ENCODE results near the gene CMSS1. TPM values are rescaled to one million over a fixed set of nuclear protein-coding genes. Genes with fewer than 3 reads are reported as not detected.

The CMSS1 gene
- total and polyA plus RNA-seq, 2 donors (not counting 1 experiment from before 2014, with no cell fraction given), result 7.3 to 22.8 TPM

DNA sequence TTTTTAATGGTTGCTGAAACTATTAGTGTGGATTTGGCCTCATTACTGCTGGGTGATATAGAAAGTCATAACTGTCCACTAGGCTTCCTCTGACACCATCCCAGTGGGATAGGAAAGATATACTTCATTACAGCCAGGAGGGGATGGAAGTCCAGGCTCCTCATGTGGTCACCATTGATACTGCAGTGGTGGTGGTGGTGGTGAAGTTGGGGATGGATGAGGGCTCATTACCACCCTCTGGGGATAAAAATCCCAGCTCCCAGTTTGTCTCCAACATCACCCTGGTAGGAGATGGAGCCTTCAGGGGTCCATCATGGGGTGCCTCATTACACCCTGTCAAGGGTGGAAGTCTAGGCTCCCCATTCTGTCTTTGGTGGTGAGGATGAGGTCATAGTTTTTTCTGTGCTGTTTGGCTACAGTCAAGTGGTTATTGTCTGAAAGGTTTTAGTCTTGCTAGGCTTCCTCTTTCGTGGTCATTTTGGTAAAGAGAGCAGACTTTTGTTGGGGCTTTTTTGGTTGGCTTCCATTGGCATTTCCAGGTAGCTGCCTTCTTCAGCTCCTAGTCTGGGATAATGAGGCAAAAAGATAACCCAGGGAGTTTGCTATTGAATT is 326.7 kb downstream of the CMSS1 start:
- Histone ChIP-seq H3K4me1 (ENCODE audit: control insufficient read depth in 2 of 2, insufficient read depth in 2 of 2, low read length in 2 of 2) (no peaks in the 10 kb centered on the region), H4K20me1 (ENCODE audit: control insufficient read depth, insufficient read depth, low read length, poor library complexity, severe bottlenecking) (no peaks in the 10 kb centered on the region), H3K36me3 (replicated peaks in 1 of 2; ENCODE audit: control extremely low read depth in 1 of 2, control insufficient read depth in 1 of 2, extremely low read depth in 1 of 2, insufficient read depth in 2 of 2, low read length in 1 of 2) (peaks cover 0 to 4% of the 10 kb centered on the region in 2 experiments), H3K4me2 (replicated peaks; ENCODE audit: low read depth, low read length, poor library complexity, severe bottlenecking) (no peak overlapping the region), H3K9me3 (ENCODE audit: control extremely low read depth in 1 of 3, control insufficient read depth in 2 of 3, insufficient read depth in 1 of 3, low read length in 2 of 3) (peaks cover 0 to 7% (median 0%) of the 10 kb centered on the region in 3 donors), H2AFZ (ENCODE audit: insufficient read depth, low read depth, low read length, poor library complexity, severe bottlenecking) (no peak overlapping the region), H3K79me2 (ENCODE audit: control insufficient read depth, insufficient read depth, low read length) (no peaks in the 10 kb centered on the region), H3K27ac (ENCODE audit: low read length in 2 of 2) (no peak overlapping the region), H3K4me3 (ENCODE audit: control extremely low read depth in 1 of 5, extremely low read depth in 1 of 5, insufficient read depth in 1 of 5, low read depth in 2 of 5, low read length in 4 of 5) (no peak overlapping the region), H3K9ac (ENCODE audit: low read length) (no peak overlapping the region), H3K27me3 (replicated peaks in 1 of 4; ENCODE audit: control extremely low read depth in 1 of 4, control insufficient read depth in 3 of 4, insufficient read depth in 4 of 4, low read length in 3 of 4) (no peaks in the 10 kb centered on the region)
- no peak for TF ChIP-seq EZH2 (IDR thresholded peaks at IDR 0.05; ENCODE audit: borderline replicate concordance, insufficient read depth, low read depth, low read length, poor library complexity, severe bottlenecking)
- no peak for TF ChIP-seq CTCF (IDR thresholded peaks at IDR 0.05)
- H3K4me3 Mint-ChIP-seq, result no peak overlapping the region
- H3K27ac Mint-ChIP-seq, result no peak overlapping the region
- intact Hi-C loops (cut with micrococcal nuclease), result no loop called here
- POLR2A ChIA-PET, result no interaction called here
- 57% methylated on average over 1 of the region's 1 CpG for WGBS (ENCODE audit: insufficient coverage)
- H3K27me3 Mint-ChIP-seq, result no peaks in the 10 kb centered on the region
- peaks cover 3% of the 10 kb centered on the region for H3K9me3 Mint-ChIP-seq (ENCODE audit: insufficient read depth)
- CTCF ChIA-PET, result no interaction called here
- H3K4me1 Mint-ChIP-seq, result peaks cover 7% of the 10 kb centered on the region
- ATAC-seq (ENCODE audit: low read depth) (no peak), DNase-seq (no peak)

DNA sequence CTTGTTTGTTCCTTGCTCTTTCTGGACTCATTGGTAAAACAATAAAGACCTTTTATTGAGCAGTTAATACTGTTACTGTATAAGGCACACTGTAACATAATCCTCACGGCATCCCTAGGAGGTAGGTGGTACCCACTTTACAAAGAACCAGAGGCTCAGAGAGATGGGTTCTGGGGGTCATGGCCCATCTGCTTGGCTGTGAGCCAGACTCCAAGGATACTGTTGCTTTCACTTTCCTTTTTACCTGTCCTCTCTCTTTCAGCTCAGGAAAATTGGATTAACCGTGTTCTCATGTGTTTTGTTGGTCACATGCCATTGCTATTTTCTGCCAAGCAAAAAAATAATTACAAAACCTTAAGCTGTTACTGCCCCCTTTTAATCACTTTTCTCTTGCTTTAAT is 331.5 kb downstream of the CMSS1 start:
- Histone ChIP-seq H3K9ac (ENCODE audit: low read length) (no peak overlapping the region), H3K36me3 (replicated peaks in 1 of 2; ENCODE audit: control extremely low read depth in 1 of 2, control insufficient read depth in 1 of 2, extremely low read depth in 1 of 2, insufficient read depth in 2 of 2, low read length in 1 of 2) (peaks cover 0 to 4% of the 10 kb centered on the region in 2 experiments), H3K79me2 (ENCODE audit: control insufficient read depth, insufficient read depth, low read length) (no peaks in the 10 kb centered on the region), H2AFZ (ENCODE audit: insufficient read depth, low read depth, low read length, poor library complexity, severe bottlenecking) (no peak overlapping the region), H3K4me3 (ENCODE audit: control extremely low read depth in 1 of 5, extremely low read depth in 1 of 5, insufficient read depth in 1 of 5, low read depth in 2 of 5, low read length in 4 of 5) (no peak overlapping the region), H3K27ac (ENCODE audit: low read length in 2 of 2) (no peak overlapping the region), H3K9me3 (ENCODE audit: control extremely low read depth in 1 of 3, control insufficient read depth in 2 of 3, insufficient read depth in 1 of 3, low read length in 2 of 3) (no peaks in the 10 kb centered on the region), H3K4me2 (replicated peaks; ENCODE audit: low read depth, low read length, poor library complexity, severe bottlenecking) (no peak overlapping the region), H3K27me3 (replicated peaks in 1 of 4; ENCODE audit: control extremely low read depth in 1 of 4, control insufficient read depth in 3 of 4, insufficient read depth in 4 of 4, low read length in 3 of 4) (no peaks in the 10 kb centered on the region), H4K20me1 (ENCODE audit: control insufficient read depth, insufficient read depth, low read length, poor library complexity, severe bottlenecking) (no peaks in the 10 kb centered on the region), H3K4me1 (ENCODE audit: control insufficient read depth in 2 of 2, insufficient read depth in 2 of 2, low read length in 2 of 2) (no peaks in the 10 kb centered on the region)
- CTCF ChIA-PET, result no interaction called here
- ATAC-seq (ENCODE audit: low read depth) (no peak), DNase-seq (no peak)
- TF ChIP-seq CTCF (IDR thresholded peaks at IDR 0.05) (no peak), EZH2 (IDR thresholded peaks at IDR 0.05; ENCODE audit: borderline replicate concordance, insufficient read depth, low read depth, low read length, poor library complexity, severe bottlenecking) (no peak)
- intact Hi-C loops (cut with micrococcal nuclease), result no loop called here
- Mint-ChIP-seq H3K9me3 (ENCODE audit: insufficient read depth) (peaks cover under 1% of the 10 kb centered on the region), H3K4me1 (peaks cover 4% of the 10 kb centered on the region), H3K27ac (no peak overlapping the region), H3K4me3 (no peak overlapping the region), H3K27me3 (no peaks in the 10 kb centered on the region)
- WGBS (ENCODE audit: insufficient coverage), result 93% methylated on average over 1 of the region's 2 CpGs
- POLR2A ChIA-PET, result no interaction called here

Measured in B cell (primary cell).